Pulmonary artery endothelial cell (primary cell): ENCODE data around the gene UBE2N. TPM values are rescaled to one million over a fixed set of nuclear protein-coding genes. Genes with fewer than 3 reads are reported as not detected.

Experiments
- DNase-seq: peaks from one replicate; pipeline ENCODE4 v3.0.0-alpha.2; 2011; ENCODE audit warnings: low read depth, low spot score
- total RNA-seq: library from RNA; depleted of rRNA; stranded (reverse); fragments of >200 nt; gene quantifications from 2 replicates; pipeline ENCODE4 v1.2.3, GENCODE V29; 2014

Gene UBE2N
- total RNA-seq, result 213 and 219 TPM in 2 replicates

DNA sequence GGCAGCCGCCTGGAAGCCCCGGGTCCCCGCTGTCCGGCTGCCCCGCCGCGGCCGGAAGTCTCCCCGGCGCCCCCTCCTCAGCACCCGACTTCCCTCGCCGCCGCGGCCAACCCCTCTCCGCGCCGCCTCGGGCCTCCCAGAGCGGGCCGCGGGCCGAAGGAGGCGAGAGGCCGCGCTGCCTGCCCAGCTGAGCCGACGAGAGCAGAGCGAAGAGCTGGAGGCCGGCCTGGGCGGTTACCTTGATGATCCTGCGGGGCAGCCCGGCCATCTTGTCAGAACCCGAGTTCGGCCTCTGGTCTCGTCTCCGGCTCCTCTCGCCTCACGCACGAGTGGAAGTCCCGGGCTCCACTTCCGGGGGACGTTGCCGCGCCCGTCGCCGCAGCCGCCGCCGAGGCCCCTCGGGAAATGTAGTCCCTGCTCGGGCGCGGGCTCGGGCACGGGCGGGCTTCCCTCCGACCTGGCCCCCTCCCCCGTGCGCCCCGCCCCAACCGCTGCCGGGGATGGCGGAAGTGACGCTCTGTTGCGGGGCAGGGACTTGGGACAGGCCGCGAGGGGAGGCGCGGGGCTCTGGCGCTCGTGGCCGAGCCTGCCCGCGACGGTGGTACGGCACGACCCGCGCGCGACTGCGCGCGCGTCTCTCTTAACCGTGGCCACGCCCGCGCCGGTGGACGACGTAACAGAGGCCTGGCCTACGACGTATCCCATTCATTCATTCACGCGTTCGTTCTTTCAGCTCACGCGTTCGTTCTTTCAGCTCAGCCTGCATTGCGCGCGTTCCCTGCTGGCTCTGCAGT lies at the start of gene UBE2N:
Gene UBE2N, minus strand, starts transcription at position 331 of the 794 bp plus-strand sequence. Its CDS starts 63 bp downstream, at position 268.
- peak; percentile 78 for DNase-seq

DNA sequence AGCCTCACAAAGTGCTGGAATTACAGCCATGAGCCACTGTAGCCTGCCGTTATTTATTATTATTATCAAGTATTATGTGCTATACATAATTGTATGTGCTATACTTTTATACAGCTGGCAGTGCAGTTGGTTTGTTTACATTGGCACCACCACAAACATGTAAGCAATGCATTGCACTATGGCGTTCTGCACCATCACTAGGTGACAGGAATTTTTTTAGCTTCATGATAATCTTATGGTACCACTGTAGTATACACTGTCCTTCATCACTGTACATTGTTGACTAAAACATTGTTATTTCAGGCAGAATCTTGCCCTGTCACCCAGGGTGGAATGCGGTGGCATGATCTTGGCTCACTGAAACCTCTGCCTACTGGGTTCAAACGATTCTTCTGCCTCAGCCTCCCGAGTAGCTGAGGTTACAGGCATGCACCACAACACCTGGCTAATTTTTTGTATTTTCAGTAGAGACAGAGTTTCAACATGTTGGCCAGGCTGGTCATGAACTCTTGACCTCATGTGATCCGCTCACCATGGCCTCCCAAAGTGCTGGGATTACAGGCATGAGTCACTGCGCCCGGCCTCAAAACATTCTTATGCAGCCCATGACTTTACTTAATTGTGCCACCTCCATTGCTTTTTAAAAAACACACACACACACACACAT lies 42.7 kb upstream of the UBE2N start:
- no peak for DNase-seq

- no peak for DNase-seq
Measured at GRCh38 chr12:93483151-93483807, 41.5 kb upstream of the UBE2N start.

GRCh38 chr12:93482721-93483120 lies 41.0 kb upstream of the UBE2N start:
- DNase-seq, result no peak

DNA sequence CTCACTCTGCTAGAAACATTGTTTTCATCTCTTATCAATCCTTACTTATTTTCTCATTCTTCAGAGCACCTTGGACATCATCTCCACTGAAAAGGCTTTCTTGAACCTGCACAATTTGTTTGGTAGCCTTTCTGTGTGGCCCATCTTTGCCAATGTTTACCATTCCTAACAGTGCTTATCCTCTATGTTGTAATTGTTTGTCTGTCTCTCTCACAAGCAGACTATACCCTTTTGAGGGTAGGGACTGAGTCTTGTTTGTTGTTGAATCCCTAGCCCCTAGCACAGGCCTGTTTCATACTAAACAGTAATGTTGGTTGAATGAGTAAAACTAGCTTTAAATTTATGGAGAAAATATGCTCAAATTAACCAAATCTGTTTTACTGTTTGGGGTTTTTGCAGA lies 34.8 kb upstream of the UBE2N start:
- DNase-seq, result no peak

- DNase-seq, result no peak
Measured at GRCh38 chr12:93469386-93469785, 27.6 kb upstream of the UBE2N start.

DNA sequence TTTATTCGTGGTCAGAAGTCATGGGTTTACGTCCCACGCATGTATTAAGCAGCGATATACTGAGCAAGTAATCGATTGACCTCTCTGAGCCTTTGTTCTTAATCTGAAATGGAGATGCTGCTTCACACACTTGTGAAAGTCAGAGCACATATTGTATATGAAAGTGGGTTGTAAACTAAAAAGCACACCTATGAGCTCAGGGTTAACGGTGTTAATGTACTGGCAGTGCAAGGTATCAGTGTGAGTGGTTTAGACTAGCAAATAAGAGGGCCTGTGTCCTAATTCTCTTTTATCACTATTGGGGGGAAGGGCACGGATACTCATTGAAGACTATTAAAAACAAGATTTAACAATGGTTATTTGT lies 26.2 kb upstream of the UBE2N start:
- DNase-seq, result no peak

- peak; percentile 41 for DNase-seq
Measured at GRCh38 chr12:93467351-93468007, 25.7 kb upstream of the UBE2N start, which contains the start of gene MRPL42. Gene MRPL42 (plus strand): TSS chr12:93467514. CDS start chr12:93469286, 1,772 bp downstream.

DNA sequence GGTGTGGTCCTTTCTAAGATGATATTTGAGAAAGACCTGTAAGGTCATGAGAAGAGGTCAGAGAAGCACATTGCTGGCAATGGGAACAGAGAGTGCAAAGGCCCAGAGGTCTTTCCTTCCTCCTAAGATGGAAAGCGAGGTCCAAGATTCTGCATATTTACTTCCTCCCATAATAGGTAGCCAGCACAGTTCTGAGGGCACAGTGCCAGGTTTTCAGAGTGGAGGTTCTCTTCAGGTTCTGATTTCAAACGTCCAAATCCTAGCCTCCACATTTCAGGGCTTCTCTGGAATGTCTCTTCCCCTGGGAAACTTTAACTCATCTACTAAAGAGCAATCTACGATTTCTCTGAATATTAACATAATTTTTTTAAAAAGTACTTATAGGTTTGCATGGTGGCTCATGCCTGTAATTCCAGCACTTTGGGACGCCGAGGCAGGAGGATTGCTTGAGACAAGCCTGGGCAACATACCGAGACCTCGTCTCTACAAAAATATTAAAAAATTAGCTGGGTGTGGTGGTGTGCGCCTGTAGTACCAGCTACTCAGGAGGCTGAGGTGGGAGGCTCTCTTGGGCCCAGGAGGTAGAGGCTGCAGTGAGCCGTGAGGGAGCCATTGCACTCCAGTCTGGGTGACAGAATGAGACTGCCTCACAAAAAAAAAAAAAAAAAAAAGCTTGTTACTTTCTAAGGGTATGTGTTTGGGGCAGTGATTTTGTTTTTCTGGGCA lies 25.0 kb upstream of the UBE2N start:
- DNase-seq, result no peak

- no peak for DNase-seq
Measured at GRCh38 chr12:93465841-93466240, 24.1 kb upstream of the UBE2N start.

- no peak for DNase-seq
Measured at GRCh38 chr12:93461503-93461902, 19.8 kb upstream of the UBE2N start.

DNA sequence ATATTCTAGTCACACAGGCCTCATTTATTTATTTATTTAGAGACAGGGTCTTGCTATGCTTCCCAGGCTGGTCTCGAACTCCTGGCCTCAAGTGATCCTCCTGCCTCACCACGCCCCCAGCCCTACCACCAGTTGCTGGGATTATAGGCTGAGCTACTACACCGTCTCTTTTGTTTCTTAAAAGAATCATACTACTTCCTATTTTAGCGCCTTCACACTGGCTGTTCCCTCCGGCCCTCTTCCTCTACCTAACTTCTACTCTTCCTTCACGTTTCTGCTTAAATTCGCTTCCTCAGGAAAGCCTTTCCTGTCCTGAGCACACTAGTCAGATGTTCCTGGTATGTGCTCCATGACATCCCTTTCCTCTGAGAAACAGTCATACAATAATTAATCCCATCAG lies 19.2 kb upstream of the UBE2N start:
- no peak for DNase-seq

GRCh38 chr12:93460003-93460402 lies 18.3 kb upstream of the UBE2N start:
- DNase-seq, result no peak

DNA sequence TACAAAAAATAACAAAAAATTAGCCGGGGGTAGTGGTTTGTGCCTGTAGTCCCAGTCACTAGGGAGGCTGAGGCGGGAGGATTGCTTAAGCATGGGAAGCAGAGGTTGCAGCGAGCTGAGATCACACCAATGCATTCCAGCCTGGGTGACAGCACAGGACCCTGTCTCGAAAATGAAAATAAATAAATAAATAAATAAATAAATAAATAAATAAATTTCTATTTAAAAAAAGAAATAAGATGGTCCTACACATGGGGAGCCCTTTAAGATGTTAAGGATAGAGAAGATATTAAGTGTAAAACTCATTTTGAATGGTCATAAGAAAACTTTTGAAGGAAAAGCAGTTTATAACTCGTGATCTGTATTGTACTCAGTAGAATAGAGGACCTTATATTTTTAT lies 17.4 kb upstream of the UBE2N start:
- no peak for DNase-seq

DNA sequence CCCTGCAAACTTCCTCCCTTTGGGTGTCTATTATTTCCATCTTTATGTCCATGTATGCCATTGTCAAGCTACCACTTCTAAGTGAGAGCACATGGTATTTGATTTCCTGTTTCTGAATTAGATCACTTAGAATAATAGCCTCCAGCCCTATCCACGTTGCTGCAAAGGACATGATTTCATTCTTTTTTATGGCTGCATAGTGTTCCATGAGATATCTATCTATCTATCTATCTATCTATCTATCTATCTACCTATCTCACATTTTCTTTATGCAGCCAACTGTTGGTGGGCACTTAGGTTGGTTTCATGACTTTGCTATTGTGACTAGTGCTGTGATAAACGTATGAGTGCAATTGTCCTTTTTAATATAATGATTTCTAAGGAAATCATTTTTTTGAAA lies 14.3 kb upstream of the UBE2N start:
- no peak for DNase-seq

DNA sequence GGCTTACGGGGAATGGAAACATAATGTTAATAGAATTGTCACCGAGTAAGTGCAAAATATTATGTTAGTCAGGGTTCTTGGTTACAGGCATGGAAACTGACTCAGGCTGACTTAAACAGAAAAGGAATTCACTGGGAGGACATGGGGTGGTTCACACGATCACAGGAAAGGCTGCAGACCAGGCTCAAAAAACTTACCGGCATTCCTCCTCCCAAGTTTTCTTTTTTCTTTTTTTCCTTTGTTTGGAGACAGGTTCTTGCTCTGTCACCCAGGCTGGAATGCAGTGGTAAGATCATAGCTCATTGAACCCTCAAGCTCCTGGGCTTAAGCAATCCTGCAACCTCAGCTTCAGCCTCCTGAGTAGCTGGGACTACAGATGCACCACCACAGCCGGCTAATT lies 11.9 kb upstream of the UBE2N start:
- no peak for DNase-seq

DNA sequence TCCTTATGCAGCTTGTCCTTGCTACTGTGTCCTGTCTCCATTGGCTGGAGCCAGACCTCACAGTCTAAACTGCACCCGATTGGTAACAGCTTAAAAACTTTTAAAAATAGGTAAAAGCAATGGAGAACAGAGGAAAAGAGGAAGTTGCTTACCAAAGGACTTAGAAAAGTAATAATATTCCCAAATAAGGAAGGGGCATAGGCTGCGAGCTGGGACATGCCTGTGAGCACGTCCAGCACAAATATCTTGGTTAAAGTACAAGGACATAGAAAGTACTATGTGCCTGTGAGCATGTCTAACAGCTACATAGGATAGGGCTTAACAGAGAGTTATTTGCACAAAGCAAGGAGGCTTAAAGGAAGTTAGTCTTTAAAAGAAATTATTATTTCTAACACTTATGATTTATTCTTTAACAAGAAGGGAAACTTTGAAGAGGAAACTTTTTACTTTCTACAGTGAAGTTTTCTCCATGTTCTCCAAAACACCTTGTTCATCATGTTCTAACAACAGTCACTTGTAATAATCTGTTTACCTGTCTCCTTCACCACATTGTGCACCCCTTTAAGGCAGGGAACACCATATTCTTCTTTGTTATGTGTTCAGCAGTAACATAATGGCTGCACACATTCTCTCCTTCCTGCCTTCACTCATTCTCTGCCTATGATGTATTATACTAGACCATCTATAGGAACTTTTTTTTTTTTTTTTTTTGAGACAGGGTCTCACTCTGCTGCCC lies 9.8 kb upstream of the UBE2N start:
- DNase-seq, result no peak

GRCh38 chr12:93449277-93449676 lies 7.5 kb upstream of the UBE2N start:
- DNase-seq, result no peak

DNA sequence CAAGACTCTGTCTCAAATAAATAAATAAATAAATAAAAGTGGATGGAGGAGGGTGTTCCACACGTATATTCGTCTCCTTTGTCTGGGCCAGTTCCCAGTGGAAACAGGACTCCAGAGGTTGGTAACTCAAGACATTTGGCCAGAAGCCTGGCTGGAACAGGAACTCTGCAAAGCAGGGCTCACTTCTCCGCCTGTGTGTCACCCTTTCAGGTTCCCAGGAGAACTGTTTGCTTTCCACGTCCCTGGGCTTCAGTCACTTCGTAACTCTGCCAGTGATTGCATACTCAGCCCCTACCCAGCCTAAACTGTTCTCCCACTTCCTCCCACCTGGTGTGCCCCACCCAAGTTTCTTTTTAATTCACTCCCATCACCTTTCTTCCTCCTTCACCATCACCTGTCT lies 7.0 kb upstream of the UBE2N start:
- DNase-seq, result no peak

- no peak for DNase-seq
Measured at GRCh38 chr12:93447555-93448290, 6.0 kb upstream of the UBE2N start.
